GM19240 (cell line): ENCODE results near the gene PLAAT3.
"Not testable (repeated sequence)": the region's sequence is repeated elsewhere in the genome, so short reads cannot be mapped to it uniquely, and the experiment has no call there.

Source experiments
- DNase-seq: peaks from one replicate; pipeline ENCODE4 v3.0.0; 2011; ENCODE audit warnings: low spot score; ENCODE audit not compliant: insufficient read length

PLAAT3 gene

GRCh38 chr11:63609536-63609935 is 4.7 kb downstream of the PLAAT3 start:
- no peak for DNase-seq

DNA sequence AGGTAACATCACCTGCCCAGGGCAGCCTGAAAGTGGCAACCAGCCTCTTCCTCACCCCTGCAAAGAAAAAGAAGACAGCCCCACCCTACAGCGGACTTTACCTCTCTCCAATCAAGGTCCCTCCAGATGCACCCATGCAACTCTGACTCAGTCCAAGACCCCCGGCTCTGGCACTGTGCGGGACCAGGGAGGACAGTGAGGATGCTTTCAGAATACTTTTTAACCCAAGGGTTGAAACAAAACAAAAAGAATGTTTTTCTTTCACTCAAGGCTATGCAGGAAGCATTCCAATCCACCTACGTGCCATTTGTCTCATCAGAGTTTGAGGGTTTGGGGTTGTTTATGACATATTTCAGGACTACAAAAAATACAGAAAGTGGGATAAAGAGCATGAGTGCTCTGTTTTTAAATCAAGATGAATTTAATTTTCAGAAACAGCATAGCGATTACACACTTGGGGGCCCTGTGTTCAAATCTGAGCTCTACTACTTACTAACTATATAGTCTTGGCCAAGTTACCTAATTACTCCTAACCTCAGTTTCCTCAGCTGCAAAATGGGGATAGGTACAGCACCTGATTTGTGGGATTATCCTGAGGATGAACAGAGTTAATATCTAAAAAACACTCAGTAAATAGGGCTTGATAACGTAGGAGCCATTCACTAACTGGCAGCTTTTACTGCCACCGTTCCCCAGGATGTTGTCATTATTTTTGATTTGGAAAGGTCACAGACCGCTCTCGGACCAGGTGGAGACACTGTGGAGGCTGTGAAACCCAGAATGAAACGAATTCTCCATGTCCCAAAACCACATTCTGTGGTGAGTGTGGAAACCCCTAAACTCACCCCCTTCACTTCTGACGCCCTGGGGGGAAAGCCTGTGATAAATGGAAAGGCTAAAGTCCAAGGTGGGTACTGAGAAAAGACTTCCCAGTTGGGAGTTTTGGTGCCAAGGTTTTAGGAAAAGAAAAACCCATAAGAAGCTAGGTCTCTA is 5.6 kb downstream of the PLAAT3 start:
- no peak for DNase-seq

GRCh38 chr11:63603180-63603518 is 11.1 kb downstream of the PLAAT3 start:
- no peak for DNase-seq

- not testable (repeated sequence) for DNase-seq
Observed at GRCh38 chr11:63602290-63603179, 11.7 kb downstream of the PLAAT3 start.

GRCh38 chr11:63599211-63600122 is 14.8 kb downstream of the PLAAT3 start:
- no peak for DNase-seq

DNA sequence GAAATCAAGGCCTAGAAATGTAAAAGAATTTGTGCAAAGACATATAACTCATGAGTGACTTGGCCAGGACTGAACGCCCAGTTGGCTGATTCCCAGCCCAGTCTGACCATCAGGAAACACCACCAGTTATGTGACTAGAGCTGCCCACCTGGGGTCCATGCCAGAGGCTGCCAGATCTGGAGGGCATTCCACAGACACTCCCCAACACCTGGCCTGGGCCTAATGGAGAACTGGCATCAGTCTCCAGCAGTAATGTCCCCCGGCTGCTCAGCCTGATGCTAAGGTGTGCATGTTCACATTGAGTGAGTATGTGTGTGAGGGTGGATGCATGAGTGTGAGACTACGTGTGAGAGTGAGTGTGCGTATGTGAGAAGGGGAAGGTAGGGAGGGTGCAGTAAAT is 15.7 kb downstream of the PLAAT3 start:
- no peak for DNase-seq

GRCh38 chr11:63595296-63595695 is 18.9 kb downstream of the PLAAT3 start:
- no peak for DNase-seq

GRCh38 chr11:63592975-63593395 is 21.2 kb downstream of the PLAAT3 start:
- DNase-seq: no peak

DNA sequence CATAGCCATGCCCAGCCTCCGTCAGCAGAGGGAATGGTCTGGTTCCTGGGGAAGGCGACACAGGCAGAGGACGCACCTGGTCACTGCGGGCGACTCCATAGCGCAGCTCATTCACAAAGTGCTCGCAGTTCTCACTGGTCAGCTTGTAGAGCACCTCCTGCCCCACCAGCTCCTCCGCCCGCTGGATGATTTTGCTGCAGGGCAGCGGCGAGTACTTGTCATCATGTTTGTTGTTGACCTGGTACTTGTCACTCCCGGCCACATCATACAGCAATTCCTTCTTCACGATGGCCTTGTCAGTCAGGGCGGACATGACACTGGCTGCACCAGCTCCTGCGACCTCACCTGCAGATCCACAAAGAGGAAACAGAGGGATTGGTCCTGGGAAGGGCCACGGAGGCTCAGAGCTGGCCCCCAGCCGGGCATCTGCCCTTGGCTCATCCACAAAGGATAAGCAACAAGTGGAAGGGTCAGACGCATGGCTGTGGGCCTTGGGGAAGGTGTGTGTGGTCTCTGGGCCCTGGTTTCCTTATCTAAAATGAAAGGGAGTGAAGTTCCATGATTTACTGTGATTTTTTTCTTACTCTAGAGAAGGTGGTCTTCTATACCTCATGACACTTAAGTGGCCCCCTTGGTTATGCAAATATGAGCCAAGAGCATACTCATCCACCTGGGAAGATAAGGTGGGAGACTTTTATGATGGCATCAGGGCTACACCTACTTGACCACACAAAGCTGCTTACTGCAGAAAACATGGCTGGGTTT is 24.0 kb downstream of the PLAAT3 start:
- no peak for DNase-seq

DNA sequence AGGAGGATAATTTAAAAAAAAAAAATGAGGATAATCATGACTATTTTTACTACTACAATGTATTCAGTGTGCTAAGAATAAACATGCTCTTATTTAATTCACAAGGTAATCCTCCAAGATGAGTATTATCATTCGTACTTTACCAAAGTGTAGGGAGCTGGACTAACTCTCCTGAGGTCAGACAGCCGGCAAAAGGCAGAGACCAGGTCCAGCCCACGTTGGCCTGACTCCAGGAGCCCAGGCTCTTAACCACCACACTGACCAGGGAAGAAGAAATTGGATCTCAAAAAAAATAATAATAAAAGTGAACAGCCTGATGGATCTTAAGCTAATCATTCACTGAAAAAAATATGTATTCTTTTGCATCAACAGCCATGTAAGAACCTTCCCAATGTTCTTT is 25.2 kb downstream of the PLAAT3 start:
- DNase-seq: no peak

DNA sequence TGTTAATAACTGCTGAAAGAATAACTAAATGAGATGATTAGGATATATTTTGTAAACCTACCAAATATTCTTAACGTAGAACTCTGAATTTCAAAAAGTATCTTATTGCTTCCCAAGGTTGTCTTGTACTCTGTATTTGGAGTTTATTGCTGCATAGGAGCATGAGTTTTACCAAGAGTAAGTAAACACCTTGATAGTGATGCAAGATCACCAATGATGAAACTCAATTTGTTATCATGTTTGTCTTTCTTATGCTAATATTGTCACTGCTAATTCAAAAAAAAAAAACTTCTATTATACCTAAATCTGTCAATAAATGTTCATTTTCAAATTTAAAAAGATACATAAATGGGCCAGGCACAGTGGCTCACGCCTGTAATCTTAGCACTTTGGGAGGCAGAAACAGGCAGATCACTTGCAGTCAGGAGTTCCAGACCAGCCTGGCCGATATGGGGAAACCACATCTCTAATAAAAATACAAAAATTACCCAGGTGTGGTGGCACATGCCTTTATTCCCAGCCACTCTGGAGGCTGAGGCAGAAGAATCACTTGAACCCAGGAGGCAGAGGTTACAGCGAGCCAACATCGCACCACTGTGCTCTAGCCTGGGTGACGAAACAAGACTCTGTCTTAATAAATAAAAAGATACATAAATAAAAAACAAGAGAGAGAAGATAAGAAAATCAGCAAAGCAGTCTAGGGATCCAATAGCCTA is 27.6 kb downstream of the PLAAT3 start:
- no peak for DNase-seq

- no peak for DNase-seq
Observed at GRCh38 chr11:63583357-63583677, 30.9 kb downstream of the PLAAT3 start.

- DNase-seq: not testable (repeated sequence)
Observed at GRCh38 chr11:63581224-63581623, 33.0 kb downstream of the PLAAT3 start.

DNA sequence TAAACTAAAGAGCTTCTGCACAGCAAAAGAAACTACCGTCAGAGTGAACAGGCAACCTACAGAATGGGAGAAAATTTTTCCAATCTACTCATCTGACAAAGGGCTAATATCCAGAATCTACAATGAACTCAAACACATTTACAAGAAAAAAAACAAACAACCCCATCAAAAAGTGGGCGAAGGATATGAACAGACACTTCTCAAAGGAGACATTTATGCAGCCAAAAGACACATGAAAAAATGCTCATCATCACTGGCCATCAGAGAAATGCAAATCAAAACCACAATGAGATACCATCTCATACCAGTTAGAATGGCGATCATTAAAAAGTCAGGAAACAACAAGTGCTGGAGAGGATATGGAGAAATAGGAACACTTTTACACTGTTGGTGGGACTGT is 35.4 kb downstream of the PLAAT3 start:
- DNase-seq: not testable (repeated sequence)

- no peak for DNase-seq
Observed at GRCh38 chr11:63574856-63575602, 39.2 kb downstream of the PLAAT3 start.

GRCh38 chr11:63573881-63574855 is 40.1 kb downstream of the PLAAT3 start:
- no peak for DNase-seq

GRCh38 chr11:63572026-63572688 is 42.1 kb downstream of the PLAAT3 start:
- DNase-seq: no peak
